GM12874 (cell line): Measurements from ENCODE around the gene NEDD4L.
A peak's percentile ranks its signal among the peaks of the same experiment; 100 is the strongest.

Source experiments
- CTCF ChIP-seq: IDR thresholded peaks from 2 replicates; pipeline ENCODE4 v1.5.1; 2011; ENCODE audit warnings: low read depth, mild to moderate bottlenecking, control low read depth, low read length, moderate library complexity; ENCODE audit not compliant: insufficient read depth

NEDD4L gene

GRCh38 chr18:58178511-58178910 lies 134.5 kb downstream of the NEDD4L start:
- TF ChIP-seq CTCF, result no peak

- no peak for TF ChIP-seq CTCF
These were observed 136.1 kb downstream of the NEDD4L start for GRCh38 chr18:58180172-58180571.

- TF ChIP-seq CTCF, result peak; percentile 66
These were observed 136.8 kb downstream of the NEDD4L start for GRCh38 chr18:58180738-58181353.

GRCh38 chr18:58181988-58182387 lies 138.0 kb downstream of the NEDD4L start:
- TF ChIP-seq CTCF, result no peak

- TF ChIP-seq CTCF, result no peak
These were observed 139.2 kb downstream of the NEDD4L start for GRCh38 chr18:58183226-58183625.

GRCh38 chr18:58186258-58186948 lies 142.4 kb downstream of the NEDD4L start:
- no peak for TF ChIP-seq CTCF

GRCh38 chr18:58187674-58188073 lies 143.6 kb downstream of the NEDD4L start:
- no peak for TF ChIP-seq CTCF
